Naive thymus-derived CD8-positive, alpha-beta T cell (primary cell): ENCODE measurements around the gene NID2. TPM values are rescaled to one million over a fixed set of nuclear protein-coding genes. Genes with fewer than 3 reads are reported as not detected.
A peak's percentile ranks its signal among the peaks of the same experiment; 100 is the strongest.

Experiments
- ATAC-seq, 2 donors: fragments of 150-1000 bp; cut with Tn5 transposase in 1 of 2; sonication (Bioruptor Pico), chemical (Tn5 transposase) in 1 of 2; 1 replicate in 1 of 2; 2 replicates in 1 of 2; pipeline ENCODE4 v1.10.0; 2021; ENCODE audit warnings: mild to moderate bottlenecking in 2 of 2, moderate library complexity in 2 of 2
- POLR2A ChIA-PET: fragments of 350-600 bp; sonication (Branson Sonifier 250); formaldehyde crosslinking; loops from one replicate; lab custom pipeline; 2021; ENCODE audit warnings: antibody characterized with exemption; lab: Charles Lee
- DNase-seq, 10 donors: peaks; one replicate each; pipeline versions ENCODE4 v3.0.0 to v3.0.0-alpha.2; 2020 to 2022
- H3K27ac Mint-ChIP-seq, 10 donors: one replicate each; pipeline ENCODE4 v1.8.0; 2020 to 2022; ENCODE audit warnings: mild to moderate bottlenecking in 10 of 10, mixed read lengths in 10 of 10, moderate library complexity in 4 of 10, inconsistent platforms in 1 of 10
- H3K27me3 Mint-ChIP-seq, 5 donors: one replicate each; pipeline ENCODE4 v1.8.0; 2021 to 2022; ENCODE audit warnings: mixed read lengths in 5 of 5
- H3K36me3 Mint-ChIP-seq, 3 donors: one replicate each; pipeline ENCODE4 v1.8.0; 2020 to 2022; ENCODE audit warnings: mixed read lengths in 3 of 3, mild to moderate bottlenecking in 2 of 3, inconsistent platforms in 1 of 3
- H3K4me1 Mint-ChIP-seq, 4 donors: one replicate each; pipeline ENCODE4 v1.8.0; 2021 to 2022; ENCODE audit warnings: mixed read lengths in 4 of 4
- H3K4me3 Mint-ChIP-seq, 10 donors: one replicate each; pipeline ENCODE4 v1.8.0; 2020 to 2022; ENCODE audit warnings: mild to moderate bottlenecking in 10 of 10, mixed read lengths in 10 of 10, moderate library complexity in 6 of 10, inconsistent platforms in 1 of 10
- H3K9me3 Mint-ChIP-seq, 9 donors: one replicate each; pipeline ENCODE4 v1.8.0; 2020 to 2022; ENCODE audit warnings: mixed read lengths in 9 of 9, mild to moderate bottlenecking in 3 of 9, inconsistent platforms in 1 of 9, moderate library complexity in 1 of 9
- polyA plus RNA-seq, 3 donors: library from polyadenylated mRNA; unstranded; fragments of 300-500 nt; fragmentation: Illumina TruSeq; gene quantifications; one replicate each; pipeline ENCODE4 v1.2.3, GENCODE V29; 2021
- total RNA-seq, 8 experiments: library from RNA in 2 of 8; stranded (reverse) in 2 of 8; gene quantifications; one replicate each; pipeline ENCODE4 v1.2.3 and lab custom pipeline; 2021 to 2026

The NID2 gene
- total and polyA plus RNA-seq, 5 experiments from 2014 or later: 0.22 to 0.98 (median 0.62) TPM; not detected in 2

- POLR2A ChIA-PET: no interaction called here
- DNase-seq: no peak
- H3K4me1 Mint-ChIP-seq: no peaks in the 10 kb centered on the region
- peaks cover 0 to 4% (median 0%) of the 10 kb centered on the region in 3 donors for H3K36me3 Mint-ChIP-seq
- no peak overlapping the region for H3K4me3 Mint-ChIP-seq
- no peak for ATAC-seq
- H3K27me3 Mint-ChIP-seq: peaks cover 0 to 21% (median 9%) of the 10 kb centered on the region in 5 donors
- no peak overlapping the region for H3K27ac Mint-ChIP-seq
- peaks cover 0 to 10% (median 0%) of the 10 kb centered on the region in 9 donors for H3K9me3 Mint-ChIP-seq
Observed at GRCh38 chr14:52078721-52079120, 9.9 kb upstream of the NID2 start.

GRCh38 chr14:52078095-52078531, 9.3 kb upstream of the NID2 start:
- Mint-ChIP-seq H3K4me1 (peaks cover 0 to 4% (median 1%) of the 10 kb centered on the region in 4 donors), H3K27me3 (peaks cover 0 to 21% (median 10%) of the 10 kb centered on the region in 5 donors), H3K36me3 (peaks cover 0 to 4% (median 0%) of the 10 kb centered on the region in 3 donors), H3K27ac (no peak overlapping the region), H3K9me3 (peaks cover 0 to 10% (median 0%) of the 10 kb centered on the region in 9 donors), H3K4me3 (no peak overlapping the region)
- POLR2A ChIA-PET: no interaction called here
- DNase-seq (no peak), ATAC-seq (no peak)

GRCh38 chr14:52077256-52077979, 8.6 kb upstream of the NID2 start:
- no peak for ATAC-seq
- no peak for DNase-seq
- POLR2A ChIA-PET: no interaction called here
- H3K27ac Mint-ChIP-seq: no peak overlapping the region
- no peak overlapping the region for H3K4me3 Mint-ChIP-seq
- H3K4me1 Mint-ChIP-seq: peaks cover 0 to 4% (median 1%) of the 10 kb centered on the region in 4 donors
- H3K9me3 Mint-ChIP-seq: peaks cover 0 to 10% (median 0%) of the 10 kb centered on the region in 9 donors
- peaks cover 0 to 4% (median 0%) of the 10 kb centered on the region in 3 donors for H3K36me3 Mint-ChIP-seq
- peaks cover 2 to 26% (median 12%) of the 10 kb centered on the region in 5 donors for H3K27me3 Mint-ChIP-seq

- DNase-seq: no peak
- H3K4me3 Mint-ChIP-seq: no peak overlapping the region
- H3K27ac Mint-ChIP-seq: no peak overlapping the region
- H3K9me3 Mint-ChIP-seq: peaks cover 0 to 10% (median 0%) of the 10 kb centered on the region in 9 donors
- ATAC-seq: no peak
- POLR2A ChIA-PET: no interaction called here
- peaks cover 7 to 37% (median 17%) of the 10 kb centered on the region in 5 donors for H3K27me3 Mint-ChIP-seq
- peaks cover 0 to 4% (median 0%) of the 10 kb centered on the region in 3 donors for H3K36me3 Mint-ChIP-seq
- H3K4me1 Mint-ChIP-seq: peaks cover 0 to 4% (median 1%) of the 10 kb centered on the region in 4 donors
Observed at GRCh38 chr14:52076334-52076733, 7.5 kb upstream of the NID2 start.

- no peak overlapping the region for H3K27ac Mint-ChIP-seq
- POLR2A ChIA-PET: no interaction called here
- H3K9me3 Mint-ChIP-seq: peaks cover 0 to 10% (median 0%) of the 10 kb centered on the region in 9 donors
- peaks cover 0 to 4% (median 0%) of the 10 kb centered on the region in 3 donors for H3K36me3 Mint-ChIP-seq
- peaks cover 14 to 47% (median 21%) of the 10 kb centered on the region in 5 donors for H3K27me3 Mint-ChIP-seq
- no peak overlapping the region for H3K4me3 Mint-ChIP-seq
- peaks cover 0 to 4% (median 1%) of the 10 kb centered on the region in 4 donors for H3K4me1 Mint-ChIP-seq
- ATAC-seq (no peak), DNase-seq (no peak)
Observed at GRCh38 chr14:52075371-52075770, 6.5 kb upstream of the NID2 start.

- Mint-ChIP-seq H3K27ac (peak overlapping the region in 1 of 10 donors; percentile 19), H3K4me3 (no peak overlapping the region), H3K9me3 (peaks cover 0 to 10% (median 0%) of the 10 kb centered on the region in 9 donors), H3K27me3 (peaks cover 20 to 48% (median 29%) of the 10 kb centered on the region in 5 donors), H3K4me1 (peaks cover 0 to 16% (median 10%) of the 10 kb centered on the region in 4 donors), H3K36me3 (peaks cover 0 to 4% (median 0%) of the 10 kb centered on the region in 3 donors)
- DNase-seq: no peak
- ATAC-seq: no peak
- POLR2A ChIA-PET: no interaction called here
Observed at GRCh38 chr14:52073251-52073650, 4.4 kb upstream of the NID2 start.

GRCh38 chr14:52072266-52072780, 3.5 kb upstream of the NID2 start:
- peaks cover 0 to 10% (median 0%) of the 10 kb centered on the region in 9 donors for H3K9me3 Mint-ChIP-seq
- peaks cover 0 to 4% (median 0%) of the 10 kb centered on the region in 3 donors for H3K36me3 Mint-ChIP-seq
- H3K27ac Mint-ChIP-seq: no peak overlapping the region
- no peak overlapping the region for H3K4me3 Mint-ChIP-seq
- ATAC-seq (no peak), DNase-seq (no peak)
- peaks cover 5 to 24% (median 17%) of the 10 kb centered on the region in 4 donors for H3K4me1 Mint-ChIP-seq
- peaks cover 25 to 57% (median 33%) of the 10 kb centered on the region in 5 donors for H3K27me3 Mint-ChIP-seq
- POLR2A ChIA-PET: no interaction called here

- peaks cover 5 to 24% (median 17%) of the 10 kb centered on the region in 4 donors for H3K4me1 Mint-ChIP-seq
- ATAC-seq (no peak), DNase-seq (no peak)
- no peak overlapping the region for H3K4me3 Mint-ChIP-seq
- H3K27me3 Mint-ChIP-seq: peaks cover 25 to 64% (median 36%) of the 10 kb centered on the region in 5 donors
- no peak overlapping the region for H3K27ac Mint-ChIP-seq
- H3K36me3 Mint-ChIP-seq: peaks cover 0 to 4% (median 0%) of the 10 kb centered on the region in 3 donors
- POLR2A ChIA-PET: no interaction called here
- peaks cover 0 to 10% (median 0%) of the 10 kb centered on the region in 9 donors for H3K9me3 Mint-ChIP-seq
Observed at GRCh38 chr14:52071675-52072074, 2.8 kb upstream of the NID2 start.

GRCh38 chr14:52070051-52070431, 1.2 kb upstream of the NID2 start:
- Mint-ChIP-seq H3K4me1 (peaks cover 5 to 24% (median 17%) of the 10 kb centered on the region in 4 donors), H3K4me3 (peak overlapping the region; percentile 17 to 79 (median 58)), H3K36me3 (peaks cover 0 to 4% (median 0%) of the 10 kb centered on the region in 3 donors), H3K9me3 (peaks cover 0 to 10% (median 0%) of the 10 kb centered on the region in 9 donors), H3K27ac (no peak overlapping the region), H3K27me3 (peaks cover 25 to 62% (median 34%) of the 10 kb centered on the region in 5 donors)
- DNase-seq (no peak), ATAC-seq (no peak)
- POLR2A ChIA-PET: no interaction called here

- H3K27ac Mint-ChIP-seq: no peak overlapping the region
- peak overlapping the region; percentile 17 to 79 (median 58) for H3K4me3 Mint-ChIP-seq
- H3K27me3 Mint-ChIP-seq: peaks cover 25 to 62% (median 39%) of the 10 kb centered on the region in 5 donors
- peaks cover 0 to 3% (median 0%) of the 10 kb centered on the region in 3 donors for H3K36me3 Mint-ChIP-seq
- POLR2A ChIA-PET: no interaction called here
- H3K4me1 Mint-ChIP-seq: peaks cover 5 to 24% (median 17%) of the 10 kb centered on the region in 4 donors
- ATAC-seq (peak; percentile 49 to 55), DNase-seq (peak in 5 of 10 donors; percentile 3 to 20 (median 10))
- peaks cover 0 to 7% (median 0%) of the 10 kb centered on the region in 9 donors for H3K9me3 Mint-ChIP-seq
Observed at GRCh38 chr14:52069307-52070050, 620 bp upstream of the NID2 start.

- POLR2A ChIA-PET: interaction anchor here (0.6 kb wide), 1 partner anchor 134 kb away, joined by 6 read pairs; no protein-coding TSS in a partner anchor
- peak; percentile 16 to 30 for ATAC-seq
- H3K27me3 Mint-ChIP-seq: peaks cover 25 to 62% (median 39%) of the 10 kb centered on the region in 5 donors
- peak in 2 of 10 donors; percentile 4 to 6 for DNase-seq
- no peak overlapping the region for H3K27ac Mint-ChIP-seq
- peaks cover 5 to 20% (median 16%) of the 10 kb centered on the region in 4 donors for H3K4me1 Mint-ChIP-seq
- no peaks in the 10 kb centered on the region for H3K9me3 Mint-ChIP-seq
- no peaks in the 10 kb centered on the region for H3K36me3 Mint-ChIP-seq
- peak overlapping the region; percentile 43 to 81 (median 68) for H3K4me3 Mint-ChIP-seq
Observed at GRCh38 chr14:52067873-52068614, 815 bp downstream of the NID2 start.

- peaks cover 5 to 14% (median 9%) of the 10 kb centered on the region in 4 donors for H3K4me1 Mint-ChIP-seq
- POLR2A ChIA-PET: no interaction called here
- DNase-seq (no peak), ATAC-seq (no peak)
- H3K4me3 Mint-ChIP-seq: no peak overlapping the region
- no peak overlapping the region for H3K27ac Mint-ChIP-seq
- peaks cover 13 to 46% (median 21%) of the 10 kb centered on the region in 5 donors for H3K27me3 Mint-ChIP-seq
- no peaks in the 10 kb centered on the region for H3K9me3 Mint-ChIP-seq
- H3K36me3 Mint-ChIP-seq: no peaks in the 10 kb centered on the region
Observed at GRCh38 chr14:52064174-52064573, 4.7 kb downstream of the NID2 start.
